ENCODE measurements around the gene ZP1. TPM values are rescaled to one million over a fixed set of nuclear protein-coding genes. Genes with fewer than 3 reads are reported as not detected.

The ZP1 gene, protein sequence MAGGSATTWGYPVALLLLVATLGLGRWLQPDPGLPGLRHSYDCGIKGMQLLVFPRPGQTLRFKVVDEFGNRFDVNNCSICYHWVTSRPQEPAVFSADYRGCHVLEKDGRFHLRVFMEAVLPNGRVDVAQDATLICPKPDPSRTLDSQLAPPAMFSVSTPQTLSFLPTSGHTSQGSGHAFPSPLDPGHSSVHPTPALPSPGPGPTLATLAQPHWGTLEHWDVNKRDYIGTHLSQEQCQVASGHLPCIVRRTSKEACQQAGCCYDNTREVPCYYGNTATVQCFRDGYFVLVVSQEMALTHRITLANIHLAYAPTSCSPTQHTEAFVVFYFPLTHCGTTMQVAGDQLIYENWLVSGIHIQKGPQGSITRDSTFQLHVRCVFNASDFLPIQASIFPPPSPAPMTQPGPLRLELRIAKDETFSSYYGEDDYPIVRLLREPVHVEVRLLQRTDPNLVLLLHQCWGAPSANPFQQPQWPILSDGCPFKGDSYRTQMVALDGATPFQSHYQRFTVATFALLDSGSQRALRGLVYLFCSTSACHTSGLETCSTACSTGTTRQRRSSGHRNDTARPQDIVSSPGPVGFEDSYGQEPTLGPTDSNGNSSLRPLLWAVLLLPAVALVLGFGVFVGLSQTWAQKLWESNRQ
- total RNA-seq (2016; rRNA removed; fragmentation: Illumina TruSeq; extraction: Trizol) (not detected in 2 replicates), polyA plus RNA-seq (2011; rRNA removed) (0.16 and 0.26 TPM in 2 replicates), polyA minus RNA-seq (2011; rRNA and poly(A)+ RNA removed; ENCODE audit: low replicate concordance) (not detected in 2 replicates), Bru-seq, nascent RNA (not detected), BruChase-seq, experiment 1, labeled RNA remaining after a 6-hour chase (not detected), BruChase-seq, experiment 2, labeled RNA remaining after a 2-hour chase (not detected)
- not detected in 2 replicates for total RNA-seq (2016; cell fraction: cytosol; rRNA removed; fragmentation: Illumina TruSeq; extraction: Trizol; ENCODE audit: low read depth)
- not detected in 2 replicates for total RNA-seq (2016; cell fraction: insoluble cytoplasmic fraction; rRNA removed; fragmentation: Illumina TruSeq; extraction: Trizol)
- total RNA-seq (2016; cell fraction: membrane; rRNA removed; fragmentation: Illumina TruSeq; extraction: Trizol): not detected in 2 replicates
- not detected in 2 replicates for total RNA-seq (2016; cell fraction: nucleus; rRNA removed; fragmentation: Illumina TruSeq; extraction: Trizol)
- polyA plus RNA-seq (2011; cell fraction: cytosol; rRNA removed): 0.05 and 0.25 TPM in 2 replicates
- 0.82 and 1.1 TPM in 2 replicates for polyA plus RNA-seq (2011; cell fraction: nucleus; rRNA removed)
- not detected in 2 replicates for polyA plus RNA-seq (2012)
- polyA plus RNA-seq (2016; cell fraction: cytosol; fragmentation: Illumina TruSeq; extraction: Trizol; ENCODE audit: low read depth): not detected in 2 replicates
- polyA plus RNA-seq (2016; cell fraction: insoluble cytoplasmic fraction; fragmentation: Illumina TruSeq; extraction: Trizol; ENCODE audit: low read depth): not detected in 2 replicates
- polyA plus RNA-seq (2016; cell fraction: membrane; fragmentation: Illumina TruSeq; extraction: Trizol; ENCODE audit: low read depth): not detected in 2 replicates
- not detected in 2 replicates for polyA plus RNA-seq (2016; cell fraction: nucleus; fragmentation: Illumina TruSeq; extraction: Trizol; ENCODE audit: insufficient read depth, low read depth)
- not detected in 2 replicates for polyA minus RNA-seq (2011; cell fraction: cytosol; rRNA and poly(A)+ RNA removed)
- polyA minus RNA-seq (2011; cell fraction: nucleus; rRNA and poly(A)+ RNA removed): not detected in 2 replicates
- long read RNA-seq, experiment 1, partial matches to known transcripts: 1 of 1 reads
- long read RNA-seq, experiment 1, other reads (novel, unspliced or antisense): 0 of 1 reads
- long read RNA-seq, experiment 2: 0 reads

DNA sequence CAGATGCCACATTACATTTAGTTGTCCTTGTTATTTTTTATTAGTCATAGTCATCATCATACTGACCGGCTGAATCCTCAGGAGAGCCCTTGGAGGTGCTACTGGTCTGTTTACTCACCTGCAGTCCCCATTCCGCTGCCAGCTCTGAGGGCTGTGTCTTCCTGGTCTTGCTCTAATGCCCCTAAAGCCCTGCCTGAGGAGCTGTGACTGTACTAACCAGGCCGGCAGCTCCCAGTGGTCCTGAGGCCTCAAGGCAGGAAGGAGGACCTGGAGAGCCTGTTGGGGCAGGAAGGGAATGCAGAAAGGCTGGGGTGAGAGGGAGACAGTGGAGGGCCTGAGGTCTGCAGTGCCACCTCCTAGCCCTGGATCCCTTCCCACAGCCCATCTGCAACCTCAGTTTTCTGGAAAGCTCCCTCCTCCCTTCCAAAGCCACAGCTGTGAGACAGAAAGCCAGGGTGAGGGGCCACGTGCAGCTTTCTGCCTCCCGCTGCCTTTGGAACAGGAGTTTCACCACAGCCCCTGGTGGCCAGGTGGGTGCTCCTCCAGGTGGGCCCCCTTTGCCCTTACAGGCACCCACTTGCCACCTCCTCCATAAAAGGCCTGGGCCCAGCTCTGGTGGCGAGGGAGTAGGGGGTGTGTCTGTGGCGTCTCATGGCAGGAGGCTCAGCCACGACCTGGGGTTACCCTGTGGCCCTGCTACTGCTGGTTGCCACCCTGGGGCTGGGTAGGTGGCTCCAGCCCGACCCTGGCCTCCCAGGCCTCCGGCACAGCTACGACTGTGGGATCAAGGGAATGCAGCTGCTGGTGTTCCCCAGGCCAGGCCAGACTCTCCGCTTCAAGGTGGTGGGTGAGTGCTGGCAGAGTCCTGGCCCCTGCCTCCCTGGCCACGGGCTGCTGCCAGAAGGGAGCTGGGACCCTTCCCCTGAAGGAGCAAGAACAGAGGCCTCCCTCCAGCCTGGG is at the start of gene ZP1:
TSS of gene ZP1 (plus strand) at position 632 of the 960 bp plus-strand sequence. CDS start at position 652, 20 bp downstream.
- H3K4me2 ChIP-seq (ENCODE audit: low read depth, low read length): peak within 1 kb of the TSS; percentile 25; the same call in 1 of the 2 replicates
- H3K4me3 ChIP-seq (replicated peaks in 1 of 3; ENCODE audit: insufficient read depth in 1 of 3, low read depth in 2 of 3, low read length in 3 of 3): no peak within 1 kb of the TSS; a peak in 1 of 6 replicates
- H3K9me3 ChIP-seq (ENCODE audit: low read length): no peaks in the 10 kb centered on the region
- 6% methylated on average over 5 of the region's 13 CpGs for WGBS (ENCODE audit: low lambda C conversion rate)
- H3K36me3 ChIP-seq (replicated peaks in 1 of 2; ENCODE audit: control insufficient read depth in 1 of 2, insufficient read depth in 2 of 2, low read length in 2 of 2): no peaks in the 10 kb centered on the region
- POLR2A ChIA-PET: no interaction called here
- CTCF ChIA-PET (ENCODE audit: low intra/inter-chr PET ratio, low total read pairs): no interaction called here
- no peak within 1 kb of the TSS for H3K27ac ChIP-seq (ENCODE audit: extremely low read length, insufficient read depth, low read length)
- ATAC-seq: peak; percentile 57
- FAIRE-seq: no peak
- H3K9ac ChIP-seq (ENCODE audit: insufficient read depth, low read depth, low read length): no peak within 1 kb of the TSS
- no peak for DNase-seq (ENCODE audit: low spot score)
- BruUV-seq (replicated peaks): no TSS peak
- H4K20me1 ChIP-seq (ENCODE audit: insufficient read depth, low read length): no peaks in the 10 kb centered on the region
- H3K79me2 ChIP-seq (ENCODE audit: insufficient read depth, low read length): no peaks in the 10 kb centered on the region
- peaks cover 28% of the 10 kb centered on the region for H3K4me1 ChIP-seq (ENCODE audit: insufficient read depth, low read length)
- peaks cover 0 to 14% of the 10 kb centered on the region in 2 experiments; a peak in 2 of 5 replicates for H3K27me3 ChIP-seq (ENCODE audit: control insufficient read depth in 1 of 2, insufficient read depth in 2 of 2, low read length in 2 of 2)
- in situ Hi-C loops (cut with HindIII; ENCODE audit: extremely low pct_ligation_motif_present, low pct_unique_long_range_greater_than_20kb) (no loop called here), intact Hi-C loops (cut with micrococcal nuclease; ENCODE audit: unreplicated experiment) (no loop called here)
- H2AFZ ChIP-seq (ENCODE audit: low read length): no peak within 1 kb of the TSS
- no peak for TF ChIP-seq SRSF9 (IDR thresholded peaks at IDR 0.05; ENCODE audit: borderline replicate concordance, insufficient read depth, low read depth, low read length, poor library complexity, severe bottlenecking)
- 0 out of 2 replicates have a peak, but pooled peaks have one; percentile 50 for TF ChIP-seq ZNF225 (CRISPR knock-in tag; IDR thresholded peaks at IDR 0.05)
- no peak for TF ChIP-seq ATF1 (CRISPR knock-in tag; IDR thresholded peaks at IDR 0.05)
- TF ChIP-seq SALL1 (CRISPR knock-in tag; IDR thresholded peaks at IDR 0.05): 0 out of 2 replicates have a peak, but pooled peaks have one; percentile 12
- TF ChIP-seq SIX4 (CRISPR knock-in tag; IDR thresholded peaks at IDR 0.05): no peak
- no peak for TF ChIP-seq FOXM1 (CRISPR knock-in tag; IDR thresholded peaks at IDR 0.05)
- peak; percentile 37; the same call in 1 of the 2 replicates for TF ChIP-seq ZFX (CRISPR knock-in tag; IDR thresholded peaks at IDR 0.05; ENCODE audit: low read depth)
- 0 out of 2 replicates have a peak, but pooled peaks have one; percentile 39 for TF ChIP-seq ZNF230 (CRISPR knock-in tag; IDR thresholded peaks at IDR 0.05)
- TF ChIP-seq, protein P1, sequence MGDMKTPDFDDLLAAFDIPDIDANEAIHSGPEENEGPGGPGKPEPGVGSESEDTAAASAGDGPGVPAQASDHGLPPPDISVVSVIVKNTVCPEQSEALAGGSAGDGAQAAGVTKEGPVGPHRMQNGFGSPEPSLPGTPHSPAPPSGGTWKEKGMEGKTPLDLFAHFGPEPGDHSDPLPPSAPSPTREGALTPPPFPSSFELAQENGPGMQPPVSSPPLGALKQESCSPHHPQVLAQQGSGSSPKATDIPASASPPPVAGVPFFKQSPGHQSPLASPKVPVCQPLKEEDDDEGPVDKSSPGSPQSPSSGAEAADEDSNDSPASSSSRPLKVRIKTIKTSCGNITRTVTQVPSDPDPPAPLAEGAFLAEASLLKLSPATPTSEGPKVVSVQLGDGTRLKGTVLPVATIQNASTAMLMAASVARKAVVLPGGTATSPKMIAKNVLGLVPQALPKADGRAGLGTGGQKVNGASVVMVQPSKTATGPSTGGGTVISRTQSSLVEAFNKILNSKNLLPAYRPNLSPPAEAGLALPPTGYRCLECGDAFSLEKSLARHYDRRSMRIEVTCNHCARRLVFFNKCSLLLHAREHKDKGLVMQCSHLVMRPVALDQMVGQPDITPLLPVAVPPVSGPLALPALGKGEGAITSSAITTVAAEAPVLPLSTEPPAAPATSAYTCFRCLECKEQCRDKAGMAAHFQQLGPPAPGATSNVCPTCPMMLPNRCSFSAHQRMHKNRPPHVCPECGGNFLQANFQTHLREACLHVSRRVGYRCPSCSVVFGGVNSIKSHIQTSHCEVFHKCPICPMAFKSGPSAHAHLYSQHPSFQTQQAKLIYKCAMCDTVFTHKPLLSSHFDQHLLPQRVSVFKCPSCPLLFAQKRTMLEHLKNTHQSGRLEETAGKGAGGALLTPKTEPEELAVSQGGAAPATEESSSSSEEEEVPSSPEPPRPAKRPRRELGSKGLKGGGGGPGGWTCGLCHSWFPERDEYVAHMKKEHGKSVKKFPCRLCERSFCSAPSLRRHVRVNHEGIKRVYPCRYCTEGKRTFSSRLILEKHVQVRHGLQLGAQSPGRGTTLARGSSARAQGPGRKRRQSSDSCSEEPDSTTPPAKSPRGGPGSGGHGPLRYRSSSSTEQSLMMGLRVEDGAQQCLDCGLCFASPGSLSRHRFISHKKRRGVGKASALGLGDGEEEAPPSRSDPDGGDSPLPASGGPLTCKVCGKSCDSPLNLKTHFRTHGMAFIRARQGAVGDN (CRISPR knock-in tag; IDR thresholded peaks at IDR 0.05): peak; percentile 50
- TF ChIP-seq ZNF251 (CRISPR knock-in tag; IDR thresholded peaks at IDR 0.05): no peak
- TF ChIP-seq STAG1 (CRISPR knock-in tag; IDR thresholded peaks at IDR 0.05): no peak
- TF ChIP-seq ZNF446 (CRISPR knock-in tag; IDR thresholded peaks at IDR 0.05): no peak
